A673 (cell line): ENCODE data around the gene TBL3. TPM values are rescaled to one million over a fixed set of nuclear protein-coding genes. Genes with fewer than 3 reads are reported as not detected.

ENCODE experiments used
- BruUV-seq: library from RNA; stranded (reverse); fragments of 400-500 nt; replicated peaks from 2 replicates; lab custom pipeline; 2021; lab: Mats Ljungman, UMichigan
- CTCF ChIA-PET: fragments of 300-600 bp; sonication (Branson Sonifier 250); formaldehyde crosslinking; loops from one replicate; lab custom pipeline; 2022; ENCODE audit warnings: antibody characterized with exemption; lab: Charles Lee
- POLR2A ChIA-PET: fragments of 300-600 bp; sonication (Branson Sonifier 250); formaldehyde crosslinking; loops from one replicate; lab custom pipeline; 2022; ENCODE audit warnings: antibody characterized with exemption; ENCODE audit not compliant: low non-redundant PET; lab: Charles Lee
- DNase-seq: peaks from one replicate; pipeline ENCODE4 v3.0.0-alpha.2; 2015; ENCODE audit warnings: low spot score
- H3K27ac ChIP-seq: fragments of 200-600 bp; sonication (generic); 2 replicates; pipeline ENCODE4 v1.5.1; 2016; ENCODE audit warnings: mixed run types, low read depth, mild to moderate bottlenecking, mixed read lengths, antibody characterized with exemption, low read length; ENCODE audit not compliant: poor library complexity, severe bottlenecking
- H3K27me3 ChIP-seq: fragments of 200-600 bp; sonication (generic); replicated peaks from 2 replicates; pipeline ENCODE4 v1.6.1; 2017; ENCODE audit warnings: mixed run types, low read depth, mild to moderate bottlenecking, mixed read lengths, antibody characterized with exemption, low read length; ENCODE audit not compliant: insufficient read depth, poor library complexity
- H3K36me3 ChIP-seq: fragments of 200-600 bp; sonication (generic); 2 replicates; pipeline ENCODE4 v1.6.1; 2016; ENCODE audit warnings: mixed run types, mild to moderate bottlenecking, mixed read lengths, antibody characterized with exemption, low read length; ENCODE audit not compliant: insufficient read depth, poor library complexity, severe bottlenecking
- H3K4me1 ChIP-seq: fragments of 200-600 bp; sonication (generic); 2 replicates; pipeline ENCODE4 v1.6.1; 2017; ENCODE audit warnings: mixed run types, mild to moderate bottlenecking, mixed read lengths, antibody characterized with exemption, low read length; ENCODE audit not compliant: insufficient read depth, poor library complexity, severe bottlenecking
- H3K4me3 ChIP-seq: fragments of 200-600 bp; sonication (generic); 2 replicates; pipeline ENCODE4 v1.5.1; 2016; ENCODE audit warnings: low read depth, mixed run types, mild to moderate bottlenecking, mixed read lengths, low read length; ENCODE audit not compliant: poor library complexity, severe bottlenecking
- H3K9me3 ChIP-seq: fragments of 200-600 bp; sonication (generic); 2 replicates; pipeline ENCODE4 v1.6.1; 2016; ENCODE audit warnings: mixed run types, low read depth, mild to moderate bottlenecking, mixed read lengths, antibody characterized with exemption, low read length; ENCODE audit not compliant: poor library complexity, severe bottlenecking
- CTCF ChIP-seq: fragments of 300-800, 200-600 bp; sonication (generic); conservative IDR thresholded peaks from 2 replicates; pipeline ENCODE4 v1.5.1; 2017; ENCODE audit warnings: low read depth, mild to moderate bottlenecking, antibody characterized with exemption, low read length, moderate library complexity, mixed read lengths
- EZH2 ChIP-seq: fragments of 200-600 bp; sonication (generic); IDR thresholded peaks from 2 replicates; pipeline ENCODE4 v1.6.1; 2017; ENCODE audit warnings: borderline replicate concordance, low read depth, mild to moderate bottlenecking, mixed read lengths, antibody characterized with exemption, low read length; ENCODE audit not compliant: poor library complexity, severe bottlenecking
- intact Hi-C: fragments of 100-400 bp; cut with micrococcal nuclease; formaldehyde crosslinking; loops from one replicate; pipeline ENCODE4 v1.10.0; 2022; ENCODE audit not compliant: unreplicated experiment
- total RNA-seq: library from RNA; stranded (reverse); gene quantifications from 2 replicates; pipeline ENCODE4 v1.2.3, GENCODE V29; 2021

Gene TBL3
- total RNA-seq, 1 experiment from 2014 or later, result 58.4 TPM

GRCh38 chr16:2001456-2002355, 29.9 kb downstream of the TBL3 start:
- intact Hi-C loops, result loop anchor here (10.0 kb wide), 1 partner anchor 213 kb away; the partner anchor contains the start of genes BRICD5 and PGP
- CTCF ChIA-PET, result interaction anchor here (0.6 kb wide), 1 partner anchor 13 kb away, joined by 3 read pairs; no protein-coding TSS in a partner anchor

GRCh38 chr16:2002406-2003230, 30.8 kb downstream of the TBL3 start:
- intact Hi-C loops, result loop anchor here (10.0 kb wide), 1 partner anchor 212 kb away; the partner anchor contains the start of genes BRICD5 and PGP
- TF ChIP-seq EZH2, result no peak
- TF ChIP-seq CTCF, result no peak

More at GRCh38 chr16:2001456-2002355, 29.9 kb downstream of the TBL3 start:
- no TSS peak for BruUV-seq
- no peak overlapping the region for H3K27ac ChIP-seq
- H3K4me3 ChIP-seq, result no peak overlapping the region
- H3K9me3 ChIP-seq, result no peaks in the 10 kb centered on the region
- POLR2A ChIA-PET, result no interaction called here
- H3K4me1 ChIP-seq, result peaks cover 24% of the 10 kb centered on the region
- TF ChIP-seq EZH2, result no peak
- no peak for TF ChIP-seq CTCF
- DNase-seq, result no peak
- peaks cover 63% of the 10 kb centered on the region for H3K36me3 ChIP-seq
- no peaks in the 10 kb centered on the region for H3K27me3 ChIP-seq

GRCh38 chr16:2003231-2003826, 31.5 kb downstream of the TBL3 start:
- CTCF ChIA-PET, result no interaction called here
- intact Hi-C loops, result loop anchor here (10.0 kb wide), 1 partner anchor 211 kb away; the partner anchor contains the start of genes BRICD5 and PGP
- peaks cover 34% of the 10 kb centered on the region for H3K4me1 ChIP-seq

More at GRCh38 chr16:2002406-2003230, 30.8 kb downstream of the TBL3 start:
- CTCF ChIA-PET, result no interaction called here
- peaks cover 26% of the 10 kb centered on the region for H3K4me1 ChIP-seq
- BruUV-seq, result no TSS peak
- POLR2A ChIA-PET, result interaction anchor here (0.6 kb wide), 1 partner anchor 212 kb away, joined by 3 read pairs; the partner anchor contains the start of gene PGP
- no peaks in the 10 kb centered on the region for H3K9me3 ChIP-seq
- H3K36me3 ChIP-seq, result peaks cover 56% of the 10 kb centered on the region
- H3K4me3 ChIP-seq, result no peak overlapping the region
- no peaks in the 10 kb centered on the region for H3K27me3 ChIP-seq
- DNase-seq, result no peak
- H3K27ac ChIP-seq, result no peak overlapping the region

More at GRCh38 chr16:2003231-2003826, 31.5 kb downstream of the TBL3 start:
- H3K36me3 ChIP-seq, result peaks cover 49% of the 10 kb centered on the region
- no peak for TF ChIP-seq CTCF
- TF ChIP-seq EZH2, result no peak
- BruUV-seq, result no TSS peak
- H3K9me3 ChIP-seq, result no peaks in the 10 kb centered on the region
- no peak overlapping the region for H3K27ac ChIP-seq
- H3K4me3 ChIP-seq, result no peak overlapping the region
- POLR2A ChIA-PET, result interaction anchor here (0.6 kb wide), 1 partner anchor 211 kb away, joined by 3 read pairs; the partner anchor contains the start of gene PGP
- H3K27me3 ChIP-seq, result no peaks in the 10 kb centered on the region
- no peak for DNase-seq
